HFFc6 (cell line): ENCODE measurements around the gene MICALL2. TPM values are rescaled to one million over a fixed set of nuclear protein-coding genes. Genes with fewer than 3 reads are reported as not detected.

Source experiments
- DNase-seq: peaks from one replicate; pipeline ENCODE4 v3.0.0-alpha.2; 2018
- H3K27ac Mint-ChIP-seq: 2 replicates; pipeline ENCODE4 v1.8.0; 2020; ENCODE audit warnings: mild to moderate bottlenecking, mixed read lengths
- H3K27me3 Mint-ChIP-seq: 2 replicates; pipeline ENCODE4 v1.8.0; 2021; ENCODE audit warnings: mild to moderate bottlenecking, moderate library complexity, mixed read lengths; ENCODE audit not compliant: insufficient read depth
- H3K36me3 Mint-ChIP-seq: 2 replicates; pipeline ENCODE4 v1.8.0; 2021; ENCODE audit warnings: low read depth, mixed read lengths
- H3K4me1 Mint-ChIP-seq: 2 replicates; pipeline ENCODE4 v1.8.0; 2020; ENCODE audit warnings: low read depth, mixed read lengths
- H3K4me3 Mint-ChIP-seq: 2 replicates; pipeline ENCODE4 v1.8.0; 2020; ENCODE audit warnings: mild to moderate bottlenecking, moderate library complexity, mixed read lengths
- H3K9me3 Mint-ChIP-seq: 2 replicates; pipeline ENCODE4 v1.8.0; 2020; ENCODE audit warnings: mild to moderate bottlenecking, mixed read lengths
- total RNA-seq, 6 experiments: library from RNA; stranded (reverse); fragmentation: NEBNext Ultra II Directional; extraction: Animal tissue kit (Norgen Biotek cat#: 25700); gene quantifications; 2 replicates in 1 of 6; 3 replicates in 5 of 6; pipeline ENCODE4 v1.2.3, GENCODE V29; 2021
- TF ChIP-seq, protein P1 (sequence below): fragments of 200-600 bp; sonication (generic); IDR thresholded peaks from 2 replicates; pipeline ENCODE4 v1.5.0; 2021; ENCODE audit warnings: antibody characterized with exemption, mild to moderate bottlenecking

The MICALL2 gene
- total RNA-seq, 6 experiments from 2014 or later: 12.1 to 24.4 (median 21.0) TPM

DNA sequence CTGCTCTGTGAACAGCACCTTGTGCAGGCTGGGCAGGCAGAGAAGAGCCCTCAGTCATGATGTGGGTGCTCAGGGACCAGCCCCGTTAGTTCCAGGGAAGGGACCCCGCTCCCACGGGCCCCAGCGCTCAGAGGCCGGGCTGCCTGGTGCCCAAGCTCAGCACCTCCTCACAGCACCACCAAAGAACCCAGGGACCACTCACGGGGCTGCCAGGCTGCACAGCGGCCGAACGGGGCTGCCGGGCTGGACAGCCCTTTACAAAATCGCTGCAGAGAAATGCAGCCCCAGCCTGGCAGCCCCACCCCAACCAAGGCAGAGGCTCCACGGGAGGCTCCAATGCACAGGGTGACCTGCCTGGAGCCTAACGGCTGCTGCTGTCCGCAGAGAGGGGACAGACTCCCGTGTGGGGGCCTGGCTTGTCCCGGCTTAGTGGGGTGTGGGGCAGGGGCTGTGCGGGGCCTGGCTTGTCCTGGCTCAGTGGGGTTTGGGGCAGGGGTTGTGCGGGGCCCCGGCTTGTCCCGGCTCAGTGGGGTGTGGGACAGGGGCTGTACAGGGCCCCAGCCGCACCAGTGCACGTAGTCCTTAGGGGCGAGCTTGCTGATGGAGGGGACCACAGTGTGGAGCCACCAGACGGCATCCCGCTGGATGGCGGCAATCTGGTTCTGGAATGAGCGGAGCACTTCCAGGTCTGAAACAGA lies 35.7 kb upstream of the MICALL2 start:
- Mint-ChIP-seq H3K4me1 (no peaks in the 10 kb centered on the region), H3K4me3 (no peak overlapping the region), H3K9me3 (no peaks in the 10 kb centered on the region), H3K27me3 (peaks cover 3% of the 10 kb centered on the region), H3K27ac (no peak overlapping the region), H3K36me3 (peaks cover 29% of the 10 kb centered on the region)
- no peak for DNase-seq
- TF ChIP-seq, protein P1, sequence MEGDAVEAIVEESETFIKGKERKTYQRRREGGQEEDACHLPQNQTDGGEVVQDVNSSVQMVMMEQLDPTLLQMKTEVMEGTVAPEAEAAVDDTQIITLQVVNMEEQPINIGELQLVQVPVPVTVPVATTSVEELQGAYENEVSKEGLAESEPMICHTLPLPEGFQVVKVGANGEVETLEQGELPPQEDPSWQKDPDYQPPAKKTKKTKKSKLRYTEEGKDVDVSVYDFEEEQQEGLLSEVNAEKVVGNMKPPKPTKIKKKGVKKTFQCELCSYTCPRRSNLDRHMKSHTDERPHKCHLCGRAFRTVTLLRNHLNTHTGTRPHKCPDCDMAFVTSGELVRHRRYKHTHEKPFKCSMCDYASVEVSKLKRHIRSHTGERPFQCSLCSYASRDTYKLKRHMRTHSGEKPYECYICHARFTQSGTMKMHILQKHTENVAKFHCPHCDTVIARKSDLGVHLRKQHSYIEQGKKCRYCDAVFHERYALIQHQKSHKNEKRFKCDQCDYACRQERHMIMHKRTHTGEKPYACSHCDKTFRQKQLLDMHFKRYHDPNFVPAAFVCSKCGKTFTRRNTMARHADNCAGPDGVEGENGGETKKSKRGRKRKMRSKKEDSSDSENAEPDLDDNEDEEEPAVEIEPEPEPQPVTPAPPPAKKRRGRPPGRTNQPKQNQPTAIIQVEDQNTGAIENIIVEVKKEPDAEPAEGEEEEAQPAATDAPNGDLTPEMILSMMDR: no peak

GRCh38 chr7:1494447-1494846 lies 35.2 kb upstream of the MICALL2 start:
- no peak for DNase-seq
- H3K27ac Mint-ChIP-seq: no peak overlapping the region
- H3K27me3 Mint-ChIP-seq: peaks cover 3% of the 10 kb centered on the region
- H3K9me3 Mint-ChIP-seq: no peaks in the 10 kb centered on the region
- H3K4me1 Mint-ChIP-seq: no peaks in the 10 kb centered on the region
- TF ChIP-seq, protein P1: no peak
- H3K4me3 Mint-ChIP-seq: no peak overlapping the region
- peaks cover 29% of the 10 kb centered on the region for H3K36me3 Mint-ChIP-seq

DNA sequence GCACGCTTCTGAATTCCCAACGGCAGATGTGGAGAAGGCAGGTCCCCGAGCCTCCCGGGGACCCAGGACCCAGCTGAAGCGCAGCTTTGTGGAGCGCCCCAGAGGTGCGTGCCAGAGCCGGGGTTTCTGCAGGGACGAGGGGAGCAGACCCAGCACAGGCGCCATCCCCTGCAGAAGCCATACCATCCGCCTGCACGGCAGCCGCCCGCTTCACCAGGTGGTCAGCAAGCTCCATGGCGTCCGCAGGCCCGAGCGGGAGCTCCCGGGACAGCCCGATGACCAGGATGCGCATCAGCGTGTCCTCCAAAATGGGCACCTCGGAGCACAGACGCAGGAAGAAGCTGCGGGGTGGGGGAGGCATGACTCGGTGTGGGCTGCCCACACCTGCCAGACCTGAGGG lies 34.3 kb upstream of the MICALL2 start:
- Mint-ChIP-seq H3K4me3 (no peak overlapping the region), H3K27me3 (peaks cover 4% of the 10 kb centered on the region), H3K27ac (no peak overlapping the region), H3K9me3 (no peaks in the 10 kb centered on the region), H3K4me1 (no peaks in the 10 kb centered on the region), H3K36me3 (peaks cover 29% of the 10 kb centered on the region)
- no peak for DNase-seq
- TF ChIP-seq, protein P1: no peak

DNA sequence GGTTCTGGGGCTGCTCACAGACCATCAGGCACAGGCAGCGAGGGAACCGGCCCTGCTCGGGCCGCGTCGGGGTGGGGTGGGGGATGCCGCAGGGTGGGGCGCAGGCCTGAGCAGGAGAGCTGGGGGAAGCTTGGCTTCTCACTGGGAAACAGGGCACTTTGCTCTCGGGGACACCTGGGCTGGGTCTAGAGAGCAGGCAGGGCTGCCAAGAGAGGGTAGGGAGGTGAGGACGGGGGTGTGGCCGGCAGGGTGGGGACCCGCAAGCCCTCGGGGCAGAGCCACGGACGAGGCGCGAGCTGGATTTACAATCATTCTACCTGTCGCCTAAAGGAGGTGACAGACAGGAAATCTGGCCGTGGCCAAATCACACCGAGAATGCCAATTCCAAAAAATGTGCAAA lies 33.9 kb upstream of the MICALL2 start:
- H3K4me3 Mint-ChIP-seq: no peak overlapping the region
- no peaks in the 10 kb centered on the region for H3K9me3 Mint-ChIP-seq
- no peak for DNase-seq
- peaks cover 8% of the 10 kb centered on the region for H3K27me3 Mint-ChIP-seq
- TF ChIP-seq, protein P1: no peak
- no peak overlapping the region for H3K27ac Mint-ChIP-seq
- no peaks in the 10 kb centered on the region for H3K4me1 Mint-ChIP-seq
- H3K36me3 Mint-ChIP-seq: peaks cover 34% of the 10 kb centered on the region

DNA sequence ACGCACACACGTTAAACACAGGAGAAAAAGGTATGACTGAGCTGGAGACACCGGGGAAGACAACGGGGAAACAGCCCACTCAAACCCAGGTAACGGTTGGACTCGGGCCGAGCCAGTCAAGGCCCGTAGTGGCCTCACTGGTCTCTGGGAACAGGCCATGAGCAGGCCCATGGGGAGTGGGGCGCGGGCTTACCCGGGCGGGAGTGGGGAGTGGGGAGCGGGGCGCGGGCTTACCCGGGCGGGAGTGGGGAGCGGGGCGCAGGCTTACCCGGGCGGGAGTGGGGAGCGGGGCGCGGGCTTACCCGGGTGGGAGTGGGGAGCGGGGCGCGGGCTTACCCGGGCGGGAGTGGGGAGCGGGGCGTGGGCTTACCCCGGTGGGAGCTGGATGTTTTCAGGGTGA lies 33.4 kb upstream of the MICALL2 start:
- no peaks in the 10 kb centered on the region for H3K4me1 Mint-ChIP-seq

More for the DNA sequence above, 33.4 kb upstream of the MICALL2 start:
- TF ChIP-seq, protein P1: no peak
- H3K27ac Mint-ChIP-seq: no peak overlapping the region
- H3K4me3 Mint-ChIP-seq: no peak overlapping the region
- H3K36me3 Mint-ChIP-seq: peaks cover 34% of the 10 kb centered on the region
- H3K27me3 Mint-ChIP-seq: peaks cover 8% of the 10 kb centered on the region
- H3K9me3 Mint-ChIP-seq: no peaks in the 10 kb centered on the region
- DNase-seq: no peak
